NCI-H2227 (cell line): Measurements from ENCODE around the gene MAPK10.
"Not testable (repeated sequence)": the region's sequence is repeated elsewhere in the genome, so short reads cannot be mapped to it uniquely, and the experiment has no call there.

ENCODE experiments used
- DNase-seq: peaks from one replicate; lab custom pipeline; 2025; ENCODE audit not compliant: unreplicated experiment; lab: John Stamatoyannopoulos, UW

The MAPK10 gene

DNA sequence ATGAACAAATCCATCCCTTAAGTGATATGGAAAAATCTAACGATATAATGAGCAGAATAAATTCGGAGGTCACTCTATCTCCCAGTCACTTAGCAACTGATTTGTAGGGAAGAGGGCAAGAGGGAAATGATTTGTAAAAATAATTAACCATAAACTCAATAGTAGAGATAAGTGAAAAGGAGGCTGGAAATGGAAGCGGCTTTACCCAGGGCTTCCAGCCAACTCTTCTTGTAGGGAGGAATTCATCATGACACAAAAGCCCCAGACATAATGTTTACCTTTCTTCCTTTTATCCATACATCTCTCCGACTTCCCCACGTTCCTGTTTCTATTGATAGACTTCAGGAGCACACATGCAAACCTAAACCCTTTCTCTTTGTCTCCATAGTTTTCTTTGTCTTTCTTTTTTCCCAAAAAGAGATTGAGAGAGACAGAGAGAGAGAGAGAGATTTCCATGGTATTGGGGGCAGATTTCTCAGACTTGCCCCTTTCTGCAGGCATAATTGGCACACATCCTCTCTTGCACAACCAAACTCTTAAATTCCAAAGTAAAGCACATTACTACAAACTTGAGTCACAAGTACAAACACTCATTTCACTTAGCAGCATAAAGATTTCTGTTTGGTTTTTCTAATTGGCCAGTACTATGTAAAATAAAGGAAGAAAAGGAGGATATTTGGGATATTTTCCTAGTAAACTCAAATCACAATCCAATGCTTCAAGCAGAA is 140.9 kb downstream of the MAPK10 start:
- DNase-seq: no peak

DNA sequence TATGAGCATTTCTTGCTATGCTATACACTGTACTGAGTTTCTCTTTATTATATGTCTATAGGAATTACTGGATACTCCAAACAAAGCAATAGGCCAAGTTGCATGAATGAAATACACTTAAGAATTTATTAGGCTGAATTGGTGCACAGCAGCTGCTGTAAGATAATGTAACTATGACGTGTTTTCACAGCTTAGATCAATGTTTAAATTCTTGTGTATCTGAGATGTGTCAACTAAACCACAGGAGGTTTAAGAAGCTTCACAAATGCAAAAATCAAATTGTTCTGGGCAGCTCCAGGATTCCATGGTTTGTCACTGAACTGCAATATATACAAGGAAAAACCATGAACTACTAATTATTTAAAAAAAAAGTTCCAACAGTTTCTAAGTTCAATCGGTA is 156.7 kb downstream of the MAPK10 start:
- no peak for DNase-seq

DNA sequence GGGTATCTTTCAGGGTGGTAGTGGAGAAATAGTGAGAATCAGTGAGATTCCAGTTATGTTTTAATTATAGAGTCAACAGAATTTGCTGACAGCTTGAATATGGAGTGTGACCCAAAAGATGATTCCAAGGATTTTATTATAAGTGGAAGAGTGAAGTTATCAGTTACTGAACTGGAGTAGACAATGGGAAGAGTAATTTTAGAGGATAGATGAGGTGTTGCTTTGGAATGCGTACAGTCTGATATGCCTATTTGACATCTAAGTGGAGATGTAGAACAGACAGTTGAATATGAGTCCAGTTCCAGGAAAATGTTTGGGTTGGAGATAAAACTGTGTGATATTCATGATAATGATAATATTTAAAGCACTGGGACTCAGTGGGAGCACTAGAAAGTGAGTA is 174.2 kb downstream of the MAPK10 start:
- DNase-seq: no peak

DNA sequence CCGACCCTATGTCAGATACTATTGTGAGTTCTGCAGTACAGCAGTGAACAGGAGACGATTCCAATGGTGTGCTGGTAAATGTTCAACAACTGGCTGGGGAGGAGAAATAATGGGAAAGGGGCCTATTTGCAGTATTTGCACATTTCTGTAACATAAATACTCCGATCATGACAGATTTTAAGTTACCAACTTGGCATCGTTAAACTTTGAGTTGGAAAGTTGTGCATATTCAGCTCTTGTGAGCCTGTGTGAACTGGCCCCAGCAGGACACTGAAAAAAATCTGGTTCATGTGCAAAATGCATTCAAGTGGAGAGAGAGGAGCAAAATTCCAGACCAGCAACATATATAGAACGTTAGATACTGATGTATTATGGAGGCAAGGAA is 175.0 kb downstream of the MAPK10 start:
- DNase-seq: no peak

DNA sequence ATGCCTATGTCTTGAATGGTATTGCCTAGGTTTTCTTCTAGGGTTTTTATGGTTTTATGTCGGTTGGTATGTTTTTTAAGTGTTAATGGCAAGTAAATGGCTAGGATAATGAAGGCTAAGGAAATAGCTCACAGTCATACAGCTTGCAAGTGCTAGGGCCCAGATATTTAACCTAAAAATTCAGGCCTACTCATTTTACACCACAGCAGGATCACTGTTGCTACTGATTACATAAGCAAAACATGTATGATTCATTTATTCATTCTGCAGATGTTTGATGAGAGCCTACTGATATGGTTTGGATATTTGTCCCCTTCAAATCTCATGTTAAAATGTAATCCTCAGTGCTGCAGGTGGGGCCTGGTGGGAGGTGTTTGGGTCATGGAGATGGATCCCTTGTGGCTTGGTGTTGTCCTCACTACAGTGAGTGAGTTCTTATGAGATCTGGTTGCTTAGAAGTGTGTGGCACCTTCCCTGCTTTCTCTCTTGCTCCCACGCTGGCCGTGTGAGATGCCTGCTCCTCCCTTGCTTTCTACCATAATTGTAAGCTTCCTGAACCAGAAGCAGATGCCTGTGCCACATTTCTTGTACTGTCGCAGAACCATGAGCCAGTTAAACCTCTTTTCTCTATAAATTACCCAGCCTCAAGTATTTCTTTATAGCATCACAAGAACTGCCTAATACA is 175.5 kb downstream of the MAPK10 start:
- no peak for DNase-seq

DNA sequence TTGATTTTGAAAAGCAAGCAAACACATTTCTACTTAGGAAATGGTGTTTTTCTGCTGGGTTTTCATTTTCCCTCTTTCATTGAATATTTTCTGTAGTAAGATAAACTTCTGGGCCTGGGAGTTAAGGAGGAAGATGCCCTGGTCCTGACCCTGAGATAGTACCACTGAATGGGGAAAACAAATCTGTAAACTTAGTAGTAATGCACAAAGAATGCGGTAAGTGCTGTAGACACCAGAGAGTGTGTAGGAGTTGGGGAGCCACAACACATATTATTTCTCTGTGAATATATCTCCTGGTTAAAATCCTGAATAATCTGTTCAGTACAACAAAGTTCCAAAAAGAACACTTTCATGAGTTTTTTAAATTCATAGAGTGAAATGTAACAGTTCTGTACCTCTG is 178.3 kb downstream of the MAPK10 start:
- no peak for DNase-seq

DNA sequence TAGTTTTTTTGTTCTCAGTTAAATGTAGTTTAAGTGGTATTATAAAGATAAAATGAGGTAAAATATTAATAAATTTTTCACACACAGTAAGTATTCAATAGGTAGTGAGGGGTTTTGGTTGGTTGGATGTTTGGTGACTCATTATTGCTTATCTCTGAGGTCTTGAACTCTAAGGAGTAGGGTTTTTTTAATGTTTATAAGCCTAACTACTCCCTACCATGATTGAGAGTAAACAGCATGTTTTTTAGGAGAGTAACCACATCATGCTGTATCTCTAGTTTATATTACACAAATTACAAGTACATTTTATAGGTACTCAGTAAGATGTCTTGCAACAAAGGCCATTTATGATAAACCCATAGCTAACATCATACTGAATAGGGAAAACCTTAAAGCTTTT is 181.6 kb downstream of the MAPK10 start:
- DNase-seq: no peak

DNA sequence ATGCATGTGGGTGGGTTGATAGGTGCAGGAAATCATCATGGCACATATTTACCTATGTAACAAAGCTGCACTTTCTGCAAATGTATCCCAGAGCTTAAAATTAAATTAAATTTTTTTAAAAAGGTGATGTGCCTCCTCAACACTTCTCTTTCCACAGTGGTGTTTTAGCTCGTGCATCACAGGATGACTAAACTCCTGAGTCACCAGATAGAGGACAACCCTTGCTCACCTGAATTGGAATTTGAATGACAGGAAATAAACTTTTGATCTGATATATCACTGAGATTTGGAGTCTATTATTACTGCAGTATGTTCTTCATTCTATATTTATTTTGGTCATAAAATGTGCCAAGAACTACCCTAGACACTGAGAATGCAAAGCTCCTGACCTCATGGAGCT is 185.3 kb downstream of the MAPK10 start:
- no peak for DNase-seq

DNA sequence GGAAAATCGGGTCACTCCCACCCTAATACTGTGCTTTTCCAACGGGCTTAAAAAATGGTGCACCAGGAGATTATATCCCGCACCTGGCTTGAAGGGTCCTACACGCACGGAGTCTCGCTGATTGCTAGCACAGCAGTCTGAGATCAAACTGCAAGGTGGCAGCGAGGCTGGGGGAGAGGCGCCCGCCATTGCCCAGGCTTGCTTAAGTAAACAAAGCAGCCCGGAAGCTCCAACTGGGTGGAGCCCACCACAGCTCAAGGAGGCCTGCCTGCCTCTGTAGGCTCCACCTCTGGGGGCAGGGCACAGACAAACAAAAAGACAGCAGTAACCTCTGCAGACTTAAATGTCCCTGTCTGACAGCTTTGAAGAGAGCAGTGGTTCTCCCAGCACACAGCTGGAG is 191.5 kb downstream of the MAPK10 start:
- DNase-seq: not testable (repeated sequence)

DNA sequence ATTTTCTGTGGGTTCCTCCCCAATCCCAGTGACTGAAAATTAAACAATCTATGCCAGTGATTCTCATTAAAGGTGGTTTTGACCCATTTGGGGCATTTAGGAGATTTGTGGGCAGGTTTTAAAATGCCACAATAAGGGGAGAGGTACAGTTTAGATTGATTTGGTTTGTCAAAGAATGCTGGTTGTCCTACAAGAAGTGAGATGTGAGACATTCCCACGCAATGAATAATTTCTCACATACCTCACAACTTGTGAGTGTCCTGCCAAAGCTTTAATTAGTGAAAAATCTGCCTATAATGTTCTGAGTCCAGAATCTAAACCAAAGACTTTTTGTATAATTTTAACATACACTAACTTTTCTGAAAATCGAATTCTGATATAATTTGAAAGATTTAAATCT is 199.4 kb downstream of the MAPK10 start:
- DNase-seq: no peak

DNA sequence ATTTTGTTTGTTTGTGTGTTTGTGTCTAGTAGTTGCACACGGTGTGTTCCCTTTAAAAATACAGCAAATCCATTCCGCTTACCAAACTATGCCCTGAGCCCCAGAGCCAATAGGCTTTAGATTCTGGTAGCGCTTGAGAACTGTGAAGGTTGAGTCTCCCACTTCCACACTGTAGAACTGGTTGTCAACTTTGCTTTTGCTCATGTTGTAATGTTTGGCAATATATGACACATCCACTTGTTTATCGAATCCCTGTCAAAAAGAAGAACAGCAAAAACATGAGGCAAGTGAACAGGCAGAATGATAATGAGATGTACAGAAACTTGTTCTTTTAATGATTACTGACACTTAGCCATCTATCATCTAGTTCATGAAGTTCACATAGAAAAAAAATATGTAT is 200.6 kb downstream of the MAPK10 start:
- DNase-seq: no peak

DNA sequence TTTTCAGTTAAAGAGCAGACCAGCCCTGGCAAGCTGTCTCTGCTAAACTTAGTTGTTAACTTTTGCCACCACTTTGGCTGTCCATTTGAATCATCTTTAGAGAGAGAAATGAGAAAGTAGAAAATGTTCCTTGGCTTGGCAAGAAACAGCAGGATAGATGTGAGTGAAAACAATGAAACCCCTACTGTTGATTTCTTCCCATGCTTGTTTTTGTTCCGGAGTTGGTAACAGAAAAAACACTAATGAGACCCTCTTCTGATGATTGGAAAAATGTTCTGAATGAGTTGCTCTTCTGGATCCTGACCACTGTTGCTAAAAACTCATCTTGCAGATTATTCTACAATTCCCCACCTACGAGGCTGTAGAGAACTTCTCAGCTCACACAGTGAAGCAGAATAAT is 203.3 kb downstream of the MAPK10 start:
- DNase-seq: no peak

DNA sequence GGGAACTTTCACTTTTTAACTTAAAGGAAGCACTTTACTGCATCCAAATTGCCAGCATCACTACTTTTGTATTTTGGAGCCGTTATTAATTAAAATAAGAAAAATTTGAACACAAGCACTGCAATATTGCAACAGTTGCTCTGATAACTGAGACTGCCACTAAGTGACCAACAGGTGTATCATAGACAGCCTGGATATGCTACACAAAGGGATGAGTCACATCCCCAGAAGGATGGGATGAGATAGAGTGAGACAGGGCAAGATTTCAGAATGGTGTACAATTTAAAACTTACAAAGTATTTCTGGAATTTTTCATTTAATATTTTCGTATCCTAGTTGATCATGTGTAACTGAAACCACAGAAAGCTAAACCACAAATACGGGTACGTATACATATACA is 204.1 kb downstream of the MAPK10 start:
- DNase-seq: no peak

DNA sequence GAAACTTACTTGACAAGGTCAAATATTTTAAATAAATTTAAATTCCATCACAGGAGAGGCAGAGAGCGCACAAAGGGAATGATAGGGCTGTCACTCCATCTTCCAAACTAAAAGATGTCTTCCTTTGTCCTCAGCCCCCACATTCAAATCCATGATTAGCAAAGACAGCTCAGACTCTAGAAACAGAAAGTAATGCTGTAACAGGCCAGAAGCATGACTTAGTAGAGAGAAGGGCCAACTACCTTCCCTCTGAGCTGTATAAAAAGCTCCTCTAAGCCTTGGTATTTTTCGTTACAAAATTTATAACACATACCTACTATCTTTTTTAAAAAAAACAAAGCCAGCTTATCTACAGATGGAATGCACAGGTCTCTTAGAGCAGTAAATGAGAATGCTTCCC is 207.4 kb downstream of the MAPK10 start:
- no peak for DNase-seq

DNA sequence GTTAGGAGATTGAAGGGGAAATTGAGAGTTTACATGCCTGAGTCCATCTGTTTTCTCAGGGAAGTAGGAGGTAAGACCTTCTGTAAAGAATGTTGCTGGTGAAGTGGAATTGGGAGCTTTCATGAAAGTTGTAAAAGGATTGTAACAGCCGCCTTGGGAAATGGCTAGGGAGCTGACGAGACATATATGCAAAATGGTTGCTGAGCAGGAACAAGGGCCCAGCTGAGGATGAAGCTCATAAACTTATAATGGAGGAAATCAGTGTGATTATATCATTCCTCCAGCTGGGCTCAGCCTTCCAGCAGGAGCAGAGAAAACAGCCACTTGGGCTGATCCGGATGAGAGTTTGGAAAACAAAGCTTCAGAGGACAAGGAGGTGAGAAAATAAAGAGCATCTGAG is 208.7 kb downstream of the MAPK10 start:
- DNase-seq: no peak

DNA sequence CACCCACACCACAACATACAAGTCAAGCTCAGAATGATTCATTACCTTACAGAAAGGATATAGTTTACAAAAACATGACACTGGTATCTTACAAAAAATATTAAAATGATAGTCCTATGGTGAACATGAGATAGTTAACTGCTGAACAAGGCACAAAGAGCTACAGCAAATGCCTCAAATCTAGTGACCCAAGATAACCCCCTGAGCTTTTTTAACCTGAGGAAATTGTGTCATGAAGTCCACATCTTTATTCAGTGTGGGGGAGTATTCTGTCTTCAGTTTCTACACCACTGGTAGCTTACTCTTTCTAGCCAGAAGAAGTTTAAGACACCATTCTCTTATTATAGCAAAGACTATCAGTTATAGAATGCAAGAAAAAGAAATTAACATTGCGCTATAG is 218.7 kb downstream of the MAPK10 start:
- DNase-seq: no peak

DNA sequence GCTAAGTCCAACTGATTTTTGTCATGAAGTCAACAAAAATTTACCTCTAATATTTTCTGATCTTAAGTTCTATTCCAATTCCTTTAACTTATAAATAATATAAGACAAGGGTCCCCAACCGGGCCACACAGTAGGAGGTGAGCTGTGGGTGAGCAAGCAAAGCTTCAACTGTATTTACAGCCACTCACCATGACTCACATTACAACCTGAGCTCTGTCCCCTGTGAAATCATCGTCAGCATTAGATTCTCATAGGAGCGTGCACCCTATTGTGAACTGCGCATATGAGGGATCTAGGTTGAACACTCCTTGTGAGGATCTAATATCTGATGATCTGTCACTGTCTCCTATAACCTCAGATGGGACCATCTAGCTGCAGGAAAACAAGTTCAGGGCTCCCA is 227.4 kb downstream of the MAPK10 start:
- no peak for DNase-seq

DNA sequence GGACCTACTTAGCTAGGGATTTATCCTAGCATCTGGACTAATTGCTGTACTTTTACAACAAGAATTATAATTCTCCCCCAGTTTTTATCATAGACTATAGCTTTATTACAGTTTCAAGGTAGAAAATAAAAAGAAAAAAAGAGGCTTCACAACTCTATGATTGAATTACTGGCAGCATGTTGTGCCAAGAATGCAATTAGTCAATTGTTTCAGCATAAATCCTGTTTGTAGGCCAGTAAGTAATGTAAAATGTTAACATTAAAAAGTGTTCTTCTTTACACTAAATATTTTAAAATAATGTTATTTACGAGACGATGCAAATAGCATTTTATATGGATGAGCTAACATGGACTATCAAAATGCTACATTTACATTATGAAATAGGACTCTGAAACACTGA is 228.4 kb downstream of the MAPK10 start:
- DNase-seq: no peak

DNA sequence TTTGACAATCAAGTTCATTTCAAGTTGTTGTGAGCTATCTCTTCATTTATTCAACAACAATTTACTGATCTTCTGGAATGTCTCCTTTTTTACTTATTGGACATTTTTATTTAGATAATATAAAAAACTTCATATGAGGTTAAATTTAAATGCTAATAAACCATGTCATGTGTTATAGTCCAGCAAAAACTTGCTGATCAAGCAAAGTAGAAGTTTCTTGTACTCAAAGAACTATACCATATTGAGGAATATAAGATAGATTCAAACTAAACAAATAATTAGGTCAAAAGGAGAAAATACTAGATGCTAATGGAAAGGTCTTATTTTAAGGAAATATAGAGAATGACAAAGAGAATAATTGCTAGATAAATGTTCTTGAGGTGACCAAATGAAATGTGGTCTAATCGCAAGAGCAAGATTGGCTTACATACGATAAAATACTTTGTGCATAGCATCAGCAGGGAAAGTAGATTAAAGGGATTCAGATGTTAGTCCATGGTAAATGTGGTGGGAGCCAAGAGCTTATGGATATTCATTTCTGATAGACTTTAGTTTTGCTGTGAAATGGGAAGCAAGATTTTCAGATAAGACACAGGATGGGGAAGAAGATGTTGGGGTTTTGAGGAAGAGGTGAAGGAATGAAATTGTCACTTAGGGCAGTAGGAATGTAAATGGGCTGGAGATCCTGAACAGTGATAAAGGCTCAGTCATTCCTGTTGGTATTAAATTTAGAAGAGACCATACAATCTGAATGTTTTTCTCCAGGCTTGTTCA is 229.5 kb downstream of the MAPK10 start:
- no peak for DNase-seq

DNA sequence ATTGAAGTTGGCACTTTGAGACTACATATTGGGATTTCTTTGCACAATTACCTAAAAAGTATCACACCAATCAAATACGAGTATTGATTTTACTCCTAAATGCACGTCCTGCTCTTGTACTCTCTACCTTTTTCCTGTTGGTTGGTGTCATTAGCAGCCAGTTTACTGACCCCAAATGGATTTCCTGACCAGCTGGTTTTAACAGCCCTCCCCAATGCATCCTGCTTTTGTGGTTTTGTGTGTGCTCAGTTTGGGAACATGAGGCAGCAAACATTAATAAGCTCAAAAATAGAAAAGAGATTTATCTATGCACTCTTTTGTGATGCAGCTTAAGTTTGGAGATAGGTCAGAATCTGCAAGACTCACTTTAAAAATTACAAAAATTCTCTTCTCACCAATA is 230.3 kb downstream of the MAPK10 start:
- no peak for DNase-seq

DNA sequence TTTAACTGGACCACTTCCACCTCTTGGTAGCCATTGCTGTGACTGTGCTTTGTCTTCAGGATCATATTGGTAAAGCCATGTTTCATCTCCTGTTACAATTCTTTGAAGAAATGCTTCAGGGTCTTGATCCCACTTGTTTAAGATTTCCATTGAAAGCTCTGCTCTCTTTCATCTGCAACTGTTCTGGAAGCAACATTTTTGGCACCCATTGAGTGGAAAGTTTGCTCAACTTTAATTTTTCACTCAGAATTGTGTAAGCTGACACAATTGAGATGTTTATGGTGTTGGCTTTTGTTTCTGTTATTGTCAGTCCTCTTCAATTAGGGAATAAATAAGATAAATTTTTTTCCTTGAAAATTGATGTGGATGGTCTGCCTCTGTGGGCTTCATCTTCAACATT is 237.4 kb downstream of the MAPK10 start:
- no peak for DNase-seq

DNA sequence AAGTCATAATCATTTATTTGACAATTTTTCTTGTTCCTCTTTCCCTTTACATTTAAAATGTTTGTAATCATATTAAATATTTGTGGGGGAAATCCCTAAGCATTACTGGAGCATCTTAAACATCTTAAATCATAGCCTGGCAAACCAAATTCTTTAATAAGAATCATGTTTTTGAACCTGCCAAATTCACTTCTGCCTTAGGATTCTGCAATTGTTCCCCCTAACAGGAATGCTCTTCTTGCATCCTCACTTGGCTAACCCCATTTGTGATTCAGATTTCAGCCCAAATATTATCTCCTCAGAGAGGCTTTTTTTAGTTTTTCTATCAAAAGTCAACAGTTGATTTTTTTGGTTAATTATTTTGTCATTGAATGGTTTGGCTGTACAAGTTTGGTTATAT is 241.1 kb downstream of the MAPK10 start:
- DNase-seq: no peak
